Uterine smooth muscle cell (primary cell): Measurements from ENCODE around the gene WDR19. TPM values are rescaled to one million over a fixed set of nuclear protein-coding genes. Genes with fewer than 3 reads are reported as not detected.

Experiments
- total RNA-seq: library from RNA; depleted of rRNA; stranded (reverse); fragments of >200 nt; gene quantifications from 2 replicates; pipeline ENCODE4 v1.2.3, GENCODE V29; 2014

The WDR19 gene
- 38.0 and 52.4 TPM in 2 replicates for total RNA-seq

DNA sequence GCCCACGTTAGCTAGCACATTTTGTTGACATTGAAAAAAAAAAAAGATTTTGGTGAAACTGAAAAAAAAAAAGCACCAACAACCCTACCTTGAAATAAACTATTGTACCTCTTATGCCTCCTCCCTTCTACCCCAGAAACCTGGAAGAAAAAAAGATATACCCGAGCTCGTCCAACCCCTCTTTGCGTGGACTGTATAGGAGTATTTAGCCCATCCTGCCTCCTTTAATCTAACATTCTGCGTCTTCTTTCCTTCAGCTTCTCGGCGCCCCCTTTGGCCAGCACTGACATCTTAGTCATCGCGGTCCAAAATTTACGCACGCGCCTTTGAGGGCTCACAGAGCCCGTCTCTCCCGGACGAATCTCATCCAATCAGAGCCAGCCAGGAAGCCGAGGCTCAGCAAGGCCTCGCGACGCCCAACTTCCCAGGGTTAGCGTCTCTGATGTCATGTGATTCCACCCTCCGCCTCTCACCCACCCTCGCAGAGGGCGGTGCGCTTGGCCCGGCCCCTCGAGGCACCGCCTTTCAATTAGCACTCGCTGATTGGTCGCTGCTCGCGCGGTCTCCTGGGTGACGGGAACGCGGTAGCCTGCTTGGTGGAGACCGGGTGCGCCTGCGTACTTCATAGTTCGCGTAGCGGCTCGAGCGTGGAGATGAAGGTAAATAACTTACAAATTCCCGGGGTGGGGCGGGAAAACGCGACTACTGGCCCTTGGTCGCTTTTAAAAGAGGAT, at the start of gene WDR19:
Gene WDR19, plus strand, starts transcription at position 625 of the 734 bp plus-strand sequence. Its CDS starts 29 bp downstream, at position 654.

Other genes starting within 250 kb of the WDR19 start
- gene TMEM156, start 150.1 kb upstream of the WDR19 start, total RNA-seq: 3.5 and 10.8 TPM in 2 replicates
- gene KLHL5, start 120.3 kb upstream of the WDR19 start, total RNA-seq: 138 and 157 TPM in 2 replicates
- gene RFC1, start 183.8 kb downstream of the WDR19 start, total RNA-seq: 63.2 and 93.0 TPM in 2 replicates
- not detected in 2 replicates for gene KLB, start 224.4 kb downstream of the WDR19 start, total RNA-seq